Posterior vena cava (tissue), 2 donors: ENCODE measurements around the gene SEMA3D. TPM values are rescaled to one million over a fixed set of nuclear protein-coding genes. Genes with fewer than 3 reads are reported as not detected.

Experiments
- DNase-seq: peaks from one replicate; pipeline ENCODE4 v3.0.0-alpha.2; 2020; ENCODE audit warnings: low spot score
- intact Hi-C, 2 donors: fragments of 100-400 bp; cut with DNase I; formaldehyde crosslinking; loops; one replicate each; pipeline versions ENCODE4 v1.14.1 to v1.14.2; 2022 to 2023
- total RNA-seq, 2 donors: library from RNA; stranded (reverse); fragmentation: NEBNext Ultra II Directional; extraction: Animal tissue kit (Norgen Biotek cat#: 25700); gene quantifications; one replicate each; pipeline ENCODE4 v1.2.1, GENCODE V29; 2021
- donor health status: DM: yes; HTN: yes; CAD: no.
- donor health status: DM: yes; HTN: yes; CAD: no.

Gene SEMA3D
- total RNA-seq, 2 donors from 2014 or later = 19.8 to 21.4 TPM

DNA sequence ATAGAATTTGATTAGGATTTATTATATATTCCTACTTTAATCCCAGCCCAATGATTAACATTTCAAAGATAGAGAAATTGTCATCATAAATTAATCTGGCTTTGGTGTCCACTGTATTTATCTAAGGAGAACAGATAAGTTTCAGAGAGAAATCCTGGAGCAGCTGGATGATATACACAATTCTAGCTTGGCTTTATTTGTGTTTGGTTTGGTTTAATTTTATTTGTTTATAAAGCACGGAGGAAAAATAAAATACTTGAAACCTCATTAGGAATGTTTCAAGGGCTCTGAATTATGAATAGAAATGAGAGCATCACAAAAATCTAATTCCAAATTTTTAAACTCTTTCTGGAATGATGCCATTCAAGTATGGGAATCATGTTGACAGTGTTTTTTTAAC lies 42.1 kb downstream of the SEMA3D start:
- intact Hi-C loops = no loop called here
- DNase-seq = no peak

DNA sequence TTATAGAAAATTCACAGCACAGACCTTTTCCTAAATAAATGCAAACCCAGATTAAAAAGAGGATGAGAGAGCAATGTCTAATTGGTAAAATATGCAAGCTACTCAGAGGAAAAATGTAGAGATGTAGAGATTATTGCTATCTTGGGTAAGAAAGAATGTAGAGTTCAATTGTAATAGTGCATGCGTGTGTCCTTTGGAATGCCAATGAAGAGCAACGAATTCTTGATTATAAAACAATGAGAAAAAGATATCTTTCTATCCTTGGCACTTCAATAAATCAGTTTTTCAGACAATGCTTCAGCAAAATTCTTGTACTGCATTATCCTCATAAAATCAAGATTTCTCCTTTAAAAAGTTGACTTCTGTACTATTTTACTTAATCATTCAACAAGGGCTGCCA lies 50.9 kb downstream of the SEMA3D start:
- DNase-seq = no peak
- intact Hi-C loops = no loop called here

DNA sequence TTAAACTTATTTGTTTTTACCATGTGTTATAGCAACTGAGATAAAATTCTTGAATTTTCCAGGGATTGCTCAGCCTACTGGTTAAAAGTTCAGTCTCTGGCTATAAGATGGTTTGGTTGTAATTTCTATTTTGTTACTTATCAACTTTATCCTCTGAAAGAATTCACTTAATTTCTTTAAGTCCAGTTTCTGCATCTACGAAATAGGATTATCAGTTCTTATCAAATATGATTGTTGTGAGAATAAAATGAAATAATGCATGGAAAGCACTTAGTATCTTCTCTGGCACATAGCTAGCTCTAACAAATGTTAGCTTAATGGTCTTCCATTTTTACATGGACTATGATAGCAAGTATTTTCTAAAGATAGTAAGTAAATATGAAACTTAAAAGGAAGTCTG lies 53.3 kb downstream of the SEMA3D start:
- intact Hi-C loops = no loop called here
- DNase-seq = no peak

DNA sequence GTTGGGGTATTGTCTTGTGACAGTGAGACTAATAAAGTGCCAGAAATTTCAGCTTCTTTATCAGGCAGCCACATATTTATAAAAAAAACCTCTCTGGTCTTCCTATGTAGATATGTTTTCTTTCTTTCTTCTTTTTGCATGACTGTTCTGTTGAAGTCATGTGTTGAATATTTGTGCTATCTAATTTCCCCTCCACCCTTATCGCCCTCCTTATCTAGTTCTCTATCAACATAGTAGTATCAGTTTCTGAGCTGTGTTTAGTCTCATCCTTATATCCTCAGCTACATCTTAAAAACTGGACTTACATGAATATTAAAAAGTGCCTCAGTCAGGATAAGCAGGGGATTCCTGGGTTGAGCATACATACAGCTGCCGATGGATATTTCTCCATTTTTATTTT lies 53.9 kb downstream of the SEMA3D start:
- intact Hi-C loops = no loop called here
- no peak for DNase-seq

DNA sequence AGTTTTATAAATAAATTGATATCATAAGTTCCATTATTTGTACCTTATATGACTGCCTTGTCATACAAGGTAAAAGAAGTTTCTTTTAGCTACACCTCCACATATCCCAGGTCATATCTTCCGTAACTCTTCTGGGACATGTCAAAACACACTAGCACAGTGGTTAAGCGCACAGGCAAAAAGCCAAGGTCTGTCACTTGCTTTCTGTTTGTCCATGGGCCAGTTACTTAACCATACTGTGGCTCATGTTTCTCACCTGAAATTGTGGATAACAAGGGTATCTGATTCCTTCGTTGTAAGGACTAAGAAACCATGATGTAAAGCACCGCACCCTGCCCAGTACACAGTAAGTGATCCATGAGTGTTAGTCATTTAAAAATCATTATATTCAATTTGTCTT lies 56.2 kb downstream of the SEMA3D start:
- intact Hi-C loops = no loop called here
- DNase-seq = no peak

DNA sequence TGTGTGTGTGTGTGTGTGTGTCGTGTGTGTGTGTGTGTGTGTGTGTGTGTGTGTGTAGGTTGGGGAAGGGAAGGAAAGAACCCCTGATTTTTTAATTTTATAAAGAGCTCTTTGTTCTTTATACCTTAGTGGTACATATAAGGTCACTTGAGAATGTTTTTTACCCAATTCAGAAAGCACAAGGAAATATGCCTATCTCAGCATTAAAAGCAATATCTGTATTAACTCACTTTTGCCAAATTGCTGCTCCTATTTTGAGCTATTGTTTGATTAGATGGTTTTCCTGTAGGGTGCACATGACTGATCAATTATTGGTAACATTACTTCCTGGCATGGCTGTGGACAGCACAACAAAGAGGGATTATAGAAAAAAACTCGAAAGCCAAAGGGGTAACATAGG lies 60.5 kb downstream of the SEMA3D start:
- intact Hi-C loops = no loop called here
- DNase-seq = no peak

DNA sequence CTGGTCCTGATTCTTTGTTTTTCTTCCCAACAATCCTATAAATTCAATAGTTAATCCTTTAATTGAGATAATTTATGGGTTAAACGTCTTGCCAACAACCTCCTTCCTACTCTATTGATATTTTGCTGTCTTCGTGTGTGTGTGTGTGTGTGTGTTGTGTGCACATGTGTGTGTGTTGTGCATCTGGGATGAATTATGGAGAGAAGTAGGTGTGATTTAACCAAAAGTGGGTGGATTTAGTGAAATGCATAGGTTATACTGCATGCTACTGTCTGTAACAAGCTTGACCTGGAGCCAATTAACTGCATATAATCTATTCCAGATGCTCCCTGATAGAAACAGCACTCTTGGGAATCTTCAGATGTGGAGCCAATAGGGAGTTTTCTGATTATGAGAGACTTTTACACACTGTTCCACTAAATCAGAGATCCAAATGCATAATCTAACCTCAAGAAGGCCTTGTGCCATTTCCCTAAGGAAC lies 61.2 kb downstream of the SEMA3D start:
- no peak for DNase-seq
- intact Hi-C loops = no loop called here

DNA sequence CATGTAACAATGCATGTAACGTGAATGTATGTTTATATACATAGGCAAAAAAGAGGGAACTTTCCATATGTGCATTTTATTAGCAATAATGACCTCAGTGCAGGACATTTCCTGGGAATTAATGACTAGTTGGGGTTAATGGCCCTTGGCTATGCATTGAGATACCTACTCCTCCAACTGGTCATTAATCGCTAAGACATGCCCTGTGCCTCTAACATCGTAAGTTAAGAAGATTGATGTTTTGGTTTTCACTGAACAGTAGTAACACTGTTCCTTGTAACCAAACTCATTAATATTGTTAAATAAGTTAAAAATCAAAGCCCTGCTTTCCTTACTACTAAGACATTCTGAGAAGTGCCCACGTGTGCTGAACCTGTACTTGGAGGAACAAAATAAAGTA lies 61.7 kb downstream of the SEMA3D start:
- no peak for DNase-seq
- intact Hi-C loops = no loop called here

DNA sequence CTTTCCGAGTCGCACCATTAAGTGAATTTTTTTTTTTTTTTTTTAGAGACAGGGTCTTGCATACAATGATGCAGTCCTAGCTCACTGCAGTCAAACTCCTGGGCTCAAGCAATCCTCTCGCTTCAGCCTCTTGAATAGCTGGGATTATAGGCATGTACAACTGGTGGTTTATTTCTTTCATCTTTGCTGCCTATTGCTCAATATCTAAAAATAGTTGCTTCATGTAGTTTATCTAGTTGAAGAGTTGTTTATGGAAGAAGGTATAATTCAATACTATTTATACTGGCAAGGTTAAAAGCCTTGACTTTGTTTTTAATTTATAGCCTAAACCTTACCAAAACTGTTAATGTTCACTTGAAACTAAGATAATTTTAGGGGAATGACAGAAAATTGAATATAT lies 66.9 kb downstream of the SEMA3D start:
- intact Hi-C loops = no loop called here
- DNase-seq = no peak

DNA sequence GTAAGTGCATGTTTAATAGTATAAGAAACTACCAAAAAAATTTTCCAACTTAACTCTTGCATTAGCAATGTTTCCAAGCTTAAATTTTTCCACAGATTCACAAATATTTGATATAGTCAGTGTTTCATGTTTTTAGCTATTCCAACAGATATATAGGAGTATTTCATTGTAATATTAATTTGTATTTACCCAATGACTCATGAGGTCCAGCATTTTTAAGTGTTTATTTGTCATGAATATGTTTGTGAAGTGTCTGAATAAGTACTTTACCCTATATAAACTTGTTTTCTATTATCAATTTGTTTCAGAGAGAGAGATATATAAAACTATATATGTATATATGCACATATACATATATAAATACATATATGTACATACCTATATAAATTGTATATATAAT lies 71.0 kb downstream of the SEMA3D start:
- intact Hi-C loops = no loop called here
- DNase-seq = no peak

DNA sequence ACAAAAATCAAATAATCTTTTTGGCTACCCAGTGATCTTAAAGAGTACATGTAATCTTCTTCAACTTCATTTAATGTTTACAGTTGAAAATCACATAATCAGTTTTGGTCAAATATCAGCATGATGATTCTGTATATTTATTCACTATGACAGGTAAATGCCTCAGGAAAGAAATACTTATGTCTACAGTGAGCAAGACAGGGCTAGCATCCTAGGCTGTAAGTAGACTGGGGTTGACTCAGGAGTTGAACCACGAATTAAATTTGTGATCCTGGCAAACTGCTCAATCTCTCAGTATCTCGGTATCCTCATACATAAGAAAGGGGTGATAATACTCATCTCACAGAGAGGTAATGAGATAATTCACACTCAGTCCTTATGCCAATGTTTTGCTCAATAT lies 71.8 kb downstream of the SEMA3D start:
- no peak for DNase-seq
- intact Hi-C loops = no loop called here

DNA sequence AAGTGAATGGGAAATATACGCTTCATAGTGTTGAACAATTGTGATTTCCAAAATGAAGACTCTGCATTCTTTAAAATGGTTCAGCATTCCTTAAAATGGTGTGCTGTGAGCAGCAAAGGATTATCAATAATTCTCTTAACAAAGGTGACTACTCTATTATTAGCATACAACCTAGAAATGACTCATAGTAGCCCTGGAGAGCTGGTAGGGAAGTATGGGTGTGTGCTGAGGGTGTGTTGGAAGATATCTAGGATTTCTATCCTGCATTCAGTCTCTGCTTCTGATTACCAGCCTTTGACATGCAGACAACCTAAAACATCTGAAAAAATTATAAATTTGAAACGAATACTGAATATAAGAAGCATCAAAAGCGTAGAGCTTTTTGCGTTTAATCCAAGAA lies 72.5 kb downstream of the SEMA3D start:
- DNase-seq = no peak
- intact Hi-C loops = no loop called here

DNA sequence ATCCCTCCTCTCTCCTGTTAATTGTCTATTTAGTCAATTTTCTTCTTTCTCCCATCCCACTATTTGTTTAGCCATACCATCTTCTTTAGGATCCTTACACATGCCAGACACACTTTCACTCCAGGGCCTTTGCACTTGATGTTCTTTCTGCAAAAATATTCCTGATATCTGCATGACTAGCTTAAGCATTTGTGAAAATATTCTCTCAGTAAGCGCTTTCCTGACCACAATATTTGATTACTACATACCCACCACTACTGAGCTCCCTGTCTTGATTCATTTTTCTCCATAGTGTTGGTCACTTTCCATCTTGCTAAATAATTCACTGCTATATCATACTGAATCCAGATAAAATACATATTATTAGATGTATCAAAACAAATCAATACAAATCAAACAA lies 75.1 kb downstream of the SEMA3D start:
- intact Hi-C loops = no loop called here
- no peak for DNase-seq

DNA sequence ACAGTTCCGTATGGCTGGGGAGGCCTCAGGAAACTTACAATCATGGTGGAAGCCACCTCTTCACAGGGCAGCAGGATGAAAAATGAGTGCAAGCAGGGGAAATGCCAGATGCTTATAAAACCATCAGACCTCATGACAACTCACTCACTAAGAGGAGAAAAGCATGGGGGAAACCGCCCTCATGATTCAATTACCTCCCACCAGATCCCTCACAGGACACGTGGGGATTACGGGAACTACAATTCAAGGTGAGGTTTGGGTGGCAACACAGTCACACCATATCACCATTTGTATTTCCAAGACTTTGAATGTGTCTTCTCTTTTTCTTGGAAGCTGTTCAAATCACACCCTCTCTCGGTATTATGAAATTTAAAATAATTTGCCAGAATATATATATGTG lies 80.1 kb downstream of the SEMA3D start:
- intact Hi-C loops = loop anchor here in 1 of 2 donors (10.0 kb wide), 1 partner anchor 68 kb away; no protein-coding TSS in a partner anchor
- DNase-seq = no peak

DNA sequence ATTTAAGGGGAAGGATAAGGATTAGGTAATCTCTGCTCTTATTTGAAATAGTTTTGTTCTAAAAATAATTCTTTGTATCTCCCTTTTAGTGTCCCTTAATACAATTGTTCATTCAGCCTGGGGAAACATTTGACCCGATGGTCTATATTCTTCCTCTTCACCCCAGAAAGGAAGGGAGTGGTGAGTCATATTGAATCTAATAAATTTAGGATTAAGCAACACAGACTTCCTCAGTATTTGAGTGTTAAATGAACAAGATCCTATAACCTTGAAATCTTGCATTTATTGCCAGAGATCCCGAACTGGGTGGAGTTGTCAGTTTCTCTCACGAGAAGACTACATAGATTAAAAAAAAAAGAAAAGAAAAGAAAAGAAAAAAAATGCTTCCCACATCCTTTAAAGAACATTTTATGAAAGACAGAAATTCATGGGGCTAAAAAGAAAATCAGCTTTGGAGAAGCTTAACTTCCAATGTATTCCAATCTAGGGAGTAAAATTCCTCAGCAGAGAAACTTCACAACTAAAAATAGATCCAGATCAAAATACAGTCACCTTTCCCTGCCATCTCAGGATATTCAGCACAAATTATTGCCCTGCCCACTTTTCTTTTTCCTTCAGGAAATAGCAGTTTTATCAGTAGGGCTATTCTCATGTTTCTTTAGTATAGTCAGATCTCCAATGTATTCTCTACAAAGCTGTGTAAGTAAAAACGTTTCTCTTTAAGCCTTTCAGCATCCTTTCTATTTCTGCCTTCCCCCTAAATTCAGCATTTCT lies 82.2 kb downstream of the SEMA3D start:
- intact Hi-C loops = loop anchor here in 1 of 2 donors (10.0 kb wide), 1 partner anchor 70 kb away; no protein-coding TSS in a partner anchor
- DNase-seq = no peak

DNA sequence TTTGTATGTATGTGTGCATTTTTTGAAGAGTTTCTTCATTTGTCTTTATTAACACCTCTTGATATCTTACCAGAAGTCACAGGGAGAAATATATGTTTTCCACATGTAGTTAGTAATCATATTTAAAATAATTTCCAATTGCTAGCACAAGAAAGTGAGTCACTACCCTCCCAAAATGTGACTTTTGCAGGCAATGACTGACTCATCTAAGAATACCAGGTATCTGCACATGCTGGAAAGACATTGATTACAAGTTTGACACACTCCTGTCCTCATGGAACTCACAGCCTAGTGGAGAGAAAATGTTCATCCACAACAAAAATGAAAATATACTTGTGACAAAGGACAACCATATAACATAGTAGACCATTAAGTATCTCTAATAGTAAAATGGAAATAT lies 82.9 kb downstream of the SEMA3D start:
- no peak for DNase-seq
- intact Hi-C loops = loop anchor here in 1 of 2 donors (10.0 kb wide), 1 partner anchor 71 kb away; no protein-coding TSS in a partner anchor

DNA sequence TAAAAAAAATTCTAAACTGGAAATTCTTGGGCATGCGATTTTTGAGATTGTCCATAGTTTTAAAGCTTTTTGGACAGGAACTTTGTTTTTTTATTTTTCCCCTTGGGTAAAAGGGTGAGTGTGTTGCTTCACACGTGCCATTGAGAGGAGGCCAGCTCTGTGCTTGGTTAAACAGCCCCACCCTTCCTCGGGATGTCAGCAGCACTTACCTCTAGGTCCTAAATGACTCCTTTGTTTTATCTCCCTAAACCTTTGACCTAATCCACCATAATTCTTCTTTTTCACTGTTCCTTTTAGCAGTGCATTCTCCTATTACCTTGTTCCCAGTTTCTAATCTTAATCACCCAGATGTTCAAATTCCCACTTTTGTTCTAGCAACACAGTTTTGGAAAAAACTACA lies 83.5 kb downstream of the SEMA3D start:
- DNase-seq = peak; percentile 79
- intact Hi-C loops = loop anchor here in 1 of 2 donors (10.0 kb wide), 1 partner anchor 71 kb away; no protein-coding TSS in a partner anchor

DNA sequence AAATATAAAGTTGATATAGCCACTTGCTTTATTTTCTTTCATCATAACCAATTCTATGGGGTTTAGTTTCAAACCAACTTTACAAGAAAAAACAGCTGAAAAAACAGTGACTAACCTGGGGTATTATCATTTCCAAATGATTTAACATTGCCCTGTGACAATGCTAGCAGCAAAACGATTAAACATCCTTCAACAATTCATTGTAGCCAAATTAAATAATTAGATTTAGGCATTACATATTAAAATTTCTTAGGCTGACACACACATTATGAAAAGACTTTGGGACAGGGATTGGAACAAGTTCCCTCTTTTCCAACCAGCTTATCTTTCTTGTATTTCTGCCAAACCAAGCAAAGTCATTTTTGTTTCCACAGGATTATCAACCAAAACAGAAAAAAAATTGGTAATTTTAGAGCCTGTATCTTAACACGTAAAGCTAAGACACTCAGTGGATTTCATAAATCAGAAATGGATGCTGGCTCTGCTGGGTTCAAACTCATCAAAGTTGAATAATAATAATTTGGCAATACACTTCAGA lies 84.0 kb downstream of the SEMA3D start:
- intact Hi-C loops = loop anchor here in 1 of 2 donors (10.0 kb wide), 1 partner anchor 72 kb away; no protein-coding TSS in a partner anchor
- no peak for DNase-seq

DNA sequence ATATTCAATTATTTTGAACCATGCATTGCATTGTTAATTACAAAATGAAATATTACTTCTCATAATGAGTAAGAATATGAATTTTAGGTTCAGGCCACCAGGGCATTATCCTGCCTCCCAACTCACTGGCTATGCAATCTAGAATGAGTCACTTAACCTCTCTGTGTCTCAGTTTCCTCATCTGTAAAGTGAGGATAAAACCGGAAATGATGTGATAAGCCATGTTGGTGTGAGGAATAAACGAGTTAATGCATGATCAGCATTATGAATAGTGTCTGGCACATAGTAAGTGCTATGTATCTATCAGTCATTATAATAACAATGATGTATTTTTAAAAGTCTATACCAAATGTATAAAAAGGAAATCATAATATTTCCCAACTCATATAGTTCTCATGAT lies 85.5 kb downstream of the SEMA3D start:
- intact Hi-C loops = loop anchor here in 1 of 2 donors (10.0 kb wide), 1 partner anchor 73 kb away; no protein-coding TSS in a partner anchor
- DNase-seq = no peak

DNA sequence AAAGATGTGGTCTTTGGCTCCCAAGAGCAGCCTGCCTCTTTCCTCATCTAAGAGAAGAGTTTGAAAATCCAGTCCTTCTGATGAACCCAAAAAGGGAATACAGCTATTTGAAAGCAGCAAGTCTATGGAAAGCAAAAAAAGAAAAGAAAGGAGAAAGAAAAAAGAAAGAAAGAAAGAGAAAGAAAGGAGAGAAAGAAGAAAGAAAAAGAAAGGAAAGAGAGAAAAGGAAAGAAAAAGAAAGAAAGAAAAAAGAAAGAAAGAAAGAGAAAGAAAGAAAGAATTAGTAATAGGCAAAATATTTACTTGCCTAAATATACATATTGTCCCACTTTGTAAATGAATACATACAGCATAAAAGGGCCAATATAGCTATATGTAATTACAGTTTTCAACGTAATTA lies 89.0 kb downstream of the SEMA3D start:
- intact Hi-C loops = no loop called here
- no peak for DNase-seq

DNA sequence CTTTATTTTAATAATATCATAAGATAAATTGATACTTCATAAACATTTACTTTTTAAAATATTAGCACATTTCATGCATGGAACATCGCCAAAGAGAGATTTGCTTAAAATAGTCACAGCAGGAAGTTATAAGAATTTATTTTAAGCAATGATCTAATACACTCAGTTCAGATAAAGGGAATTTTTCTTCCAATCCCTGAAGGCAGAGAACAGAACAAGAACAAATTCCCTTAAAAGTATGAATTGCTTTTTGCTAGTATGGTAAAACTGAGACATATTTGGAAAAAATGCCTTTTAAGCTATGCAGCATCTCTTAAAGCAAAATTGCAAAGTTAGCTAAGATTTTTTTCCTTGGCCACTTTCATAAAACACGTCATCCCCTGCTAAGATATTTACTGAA lies 91.0 kb downstream of the SEMA3D start:
- intact Hi-C loops = no loop called here

More for the DNA sequence above, 91.0 kb downstream of the SEMA3D start:
- no peak for DNase-seq
